HUES48 (cell line): Measurements from ENCODE around the gene GLIS1.

Experiments used
- H3K27ac ChIP-seq: one replicate; pipeline ENCODE4 v1.7.0; 2013; ENCODE audit warnings: low read depth, low read length, inconsistent platforms
- H3K27me3 ChIP-seq: 2 replicates; pipeline ENCODE4 v1.6.1; 2013; ENCODE audit warnings: mild to moderate bottlenecking, low read length; ENCODE audit not compliant: control insufficient read depth, insufficient read depth
- H3K36me3 ChIP-seq: 2 replicates; pipeline ENCODE4 v1.6.1; 2013; ENCODE audit warnings: low read length; ENCODE audit not compliant: control insufficient read depth, insufficient read depth
- H3K4me1 ChIP-seq: 2 replicates; pipeline ENCODE4 v1.6.1; 2013; ENCODE audit warnings: mild to moderate bottlenecking, low read length; ENCODE audit not compliant: control insufficient read depth, insufficient read depth
- H3K4me3 ChIP-seq: 2 replicates; pipeline ENCODE4 v1.5.1; 2013; ENCODE audit warnings: mild to moderate bottlenecking, low read depth, low read length
- H3K9ac ChIP-seq: 2 replicates; pipeline ENCODE4 v1.6.1; 2013; ENCODE audit warnings: mild to moderate bottlenecking, low read depth, low read length, moderate library complexity
- H3K9me3 ChIP-seq: 2 replicates; pipeline ENCODE4 v1.6.1; 2013; ENCODE audit warnings: low read length; ENCODE audit not compliant: control insufficient read depth, insufficient read depth

Gene GLIS1

DNA sequence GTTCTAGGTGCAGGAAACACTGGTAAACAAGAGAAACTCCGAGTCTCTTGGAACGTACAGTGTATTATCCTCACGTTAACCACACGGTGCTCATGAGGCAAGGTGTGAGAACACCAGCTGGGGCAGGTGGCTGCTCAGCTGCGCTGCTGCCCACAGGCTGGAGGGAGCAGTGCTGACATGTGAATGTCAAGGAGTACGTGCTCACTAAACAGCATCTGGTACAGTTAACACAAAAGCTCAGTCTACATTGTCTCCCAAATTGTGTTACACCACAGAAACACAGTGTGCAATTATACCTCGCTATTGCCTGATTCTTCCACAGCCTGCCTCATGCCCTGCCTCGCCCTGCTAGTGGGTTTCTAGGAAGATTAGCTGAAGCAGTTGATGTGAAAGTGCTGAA, 138.4 kb downstream of the GLIS1 start:
- H3K4me3 ChIP-seq: no peak overlapping the region
- H3K9ac ChIP-seq: no peak overlapping the region

DNA sequence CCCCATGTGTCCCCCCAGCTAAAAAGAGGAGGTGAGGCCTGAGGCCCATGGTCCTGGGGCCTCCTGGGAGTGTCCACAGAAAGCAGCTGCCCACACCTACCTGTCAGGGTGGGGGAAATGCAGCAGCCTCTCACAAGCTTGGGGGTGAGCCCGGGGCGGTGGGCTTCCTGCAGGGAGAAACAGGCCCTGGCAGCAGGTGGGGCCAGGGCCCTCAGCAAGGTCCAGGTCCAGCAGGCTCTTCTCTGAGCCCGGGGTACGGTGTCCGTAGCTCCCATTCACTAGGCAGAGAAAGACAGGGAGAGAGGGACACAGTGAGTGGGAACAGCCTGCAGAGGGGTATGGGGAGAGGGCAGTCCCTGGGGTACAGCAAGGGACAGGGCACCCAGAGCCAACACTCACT, 139.0 kb downstream of the GLIS1 start:
- H3K4me1 ChIP-seq: no peaks in the 10 kb centered on the region
- no peak overlapping the region for H3K27ac ChIP-seq
- H3K9me3 ChIP-seq: no peaks in the 10 kb centered on the region
- no peaks in the 10 kb centered on the region for H3K36me3 ChIP-seq
- no peak overlapping the region for H3K4me3 ChIP-seq
- H3K9ac ChIP-seq: no peak overlapping the region
- no peaks in the 10 kb centered on the region for H3K27me3 ChIP-seq

More for the DNA sequence above, 138.4 kb downstream of the GLIS1 start:
- H3K9me3 ChIP-seq: no peaks in the 10 kb centered on the region
- no peaks in the 10 kb centered on the region for H3K4me1 ChIP-seq
- no peak overlapping the region for H3K27ac ChIP-seq
- H3K36me3 ChIP-seq: no peaks in the 10 kb centered on the region
- H3K27me3 ChIP-seq: no peaks in the 10 kb centered on the region

DNA sequence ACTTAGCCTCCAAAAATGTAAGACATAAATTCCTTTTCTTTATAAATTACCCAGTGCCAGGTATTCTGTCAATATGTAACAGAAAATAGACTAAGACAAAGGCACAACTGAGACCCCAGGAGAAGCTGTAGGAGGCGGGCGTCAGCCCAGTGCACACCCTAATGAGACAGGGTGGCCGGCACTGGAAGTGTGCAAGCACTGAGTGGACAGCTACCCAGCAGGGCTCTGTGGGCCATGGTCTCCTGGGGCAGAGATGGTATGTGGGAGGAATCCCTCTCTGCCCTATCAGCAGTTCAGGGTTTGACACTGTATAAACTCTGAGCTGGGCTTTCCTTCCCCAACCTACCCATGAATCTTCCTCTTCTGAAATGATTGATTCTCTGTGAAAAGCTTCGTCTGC, 139.5 kb downstream of the GLIS1 start:
- Histone ChIP-seq H3K9ac (no peak overlapping the region), H3K36me3 (no peaks in the 10 kb centered on the region), H3K27ac (no peak overlapping the region), H3K4me3 (no peak overlapping the region), H3K27me3 (no peaks in the 10 kb centered on the region), H3K9me3 (no peaks in the 10 kb centered on the region), H3K4me1 (no peaks in the 10 kb centered on the region)

DNA sequence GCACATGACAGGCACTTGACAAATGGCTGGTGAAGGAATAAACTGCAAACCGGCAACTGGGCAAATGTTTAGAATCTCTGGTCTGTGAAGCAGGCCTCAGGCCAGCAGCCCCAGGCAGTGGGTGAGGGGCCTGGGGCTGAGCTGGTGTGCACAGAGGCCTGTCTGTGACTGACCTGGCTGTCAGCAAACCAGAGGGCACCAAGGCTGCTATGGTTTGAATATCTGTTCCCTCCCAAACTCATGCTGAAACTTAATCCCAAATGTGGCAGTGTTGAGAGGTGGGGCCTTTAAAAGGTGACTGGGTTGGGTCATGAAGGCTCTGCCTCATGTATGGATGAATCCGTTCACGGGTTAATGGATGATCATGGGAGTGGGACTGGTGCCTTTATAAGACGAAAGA, 140.0 kb downstream of the GLIS1 start:
- H3K27ac ChIP-seq: no peak overlapping the region
- H3K4me3 ChIP-seq: no peak overlapping the region
- H3K27me3 ChIP-seq: no peaks in the 10 kb centered on the region

DNA sequence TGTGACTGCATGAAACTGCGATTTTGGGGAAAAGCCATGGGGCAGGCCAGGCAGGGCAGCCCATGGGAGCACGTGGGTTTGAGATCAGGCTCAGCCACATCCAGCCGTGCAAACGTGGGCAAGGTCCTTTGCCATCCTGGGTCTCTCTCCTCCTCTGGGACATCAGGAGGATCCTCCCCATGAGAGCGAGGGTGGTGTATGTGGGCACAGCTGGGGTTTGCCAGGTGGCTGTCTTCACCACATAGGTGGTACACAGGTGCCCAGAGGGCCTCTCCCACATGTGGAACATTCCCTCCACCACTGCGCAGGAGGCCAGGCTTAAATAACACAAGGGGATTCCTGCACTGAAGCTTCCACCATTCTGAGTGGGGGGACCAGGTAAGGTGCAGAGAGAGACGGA, 143.1 kb downstream of the GLIS1 start:
- H3K4me3 ChIP-seq: no peak overlapping the region
- H3K4me1 ChIP-seq: no peaks in the 10 kb centered on the region; the same call in 1 of the 2 replicates
- no peak overlapping the region for H3K27ac ChIP-seq
- H3K9me3 ChIP-seq: no peaks in the 10 kb centered on the region
- no peaks in the 10 kb centered on the region for H3K36me3 ChIP-seq
- H3K27me3 ChIP-seq: no peaks in the 10 kb centered on the region; the same call in 1 of the 2 replicates
- no peak overlapping the region for H3K9ac ChIP-seq

More for the DNA sequence above, 140.0 kb downstream of the GLIS1 start:
- Histone ChIP-seq H3K9ac (no peak overlapping the region), H3K9me3 (no peaks in the 10 kb centered on the region), H3K4me1 (no peaks in the 10 kb centered on the region), H3K36me3 (no peaks in the 10 kb centered on the region)

DNA sequence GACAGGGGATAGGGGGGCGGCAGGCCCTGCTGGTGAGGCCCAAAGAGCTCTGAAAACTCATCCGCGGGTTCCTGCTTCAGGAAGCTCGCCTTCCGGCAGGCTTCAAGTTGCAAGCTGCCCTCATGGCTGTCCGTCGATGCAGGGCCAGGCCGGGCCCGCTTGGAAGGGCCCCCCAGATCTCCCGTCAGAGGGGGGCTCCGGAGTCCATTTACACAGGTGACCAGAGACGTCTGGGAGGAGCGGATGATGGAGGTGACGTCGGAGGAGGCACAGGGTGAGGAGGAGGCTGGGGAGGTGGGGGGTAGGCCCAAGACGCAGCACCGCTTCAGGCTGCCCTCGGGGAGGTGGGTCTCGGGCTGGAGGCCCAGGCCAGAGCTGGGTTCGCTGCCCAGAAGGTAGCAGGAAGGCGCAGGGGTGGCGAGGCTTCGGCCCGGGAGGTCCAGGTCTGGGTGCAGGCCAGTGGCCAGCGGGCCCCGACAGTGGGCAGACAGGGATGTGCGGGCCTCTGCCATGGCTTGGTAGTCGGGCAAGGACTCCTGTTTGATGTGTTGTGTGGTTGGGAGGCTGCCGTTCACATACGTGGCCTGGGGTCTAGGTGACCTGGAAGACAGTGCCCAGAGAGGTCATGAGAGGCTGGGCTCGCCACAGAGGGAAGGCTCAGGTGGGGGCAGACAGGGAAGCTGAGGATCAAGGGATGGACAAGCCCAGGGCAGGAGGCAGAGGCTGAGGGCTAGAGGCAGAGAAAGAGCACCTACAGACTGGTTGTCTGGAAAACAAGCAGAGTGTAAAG, 144.4 kb downstream of the GLIS1 start:
- Histone ChIP-seq H3K27me3 (no peaks in the 10 kb centered on the region; the same call in 1 of the 2 replicates), H3K9ac (no peak overlapping the region), H3K4me1 (peaks cover 7% of the 10 kb centered on the region; the same call in 1 of the 2 replicates), H3K27ac (no peak overlapping the region), H3K9me3 (no peaks in the 10 kb centered on the region), H3K36me3 (no peaks in the 10 kb centered on the region), H3K4me3 (no peak overlapping the region)

DNA sequence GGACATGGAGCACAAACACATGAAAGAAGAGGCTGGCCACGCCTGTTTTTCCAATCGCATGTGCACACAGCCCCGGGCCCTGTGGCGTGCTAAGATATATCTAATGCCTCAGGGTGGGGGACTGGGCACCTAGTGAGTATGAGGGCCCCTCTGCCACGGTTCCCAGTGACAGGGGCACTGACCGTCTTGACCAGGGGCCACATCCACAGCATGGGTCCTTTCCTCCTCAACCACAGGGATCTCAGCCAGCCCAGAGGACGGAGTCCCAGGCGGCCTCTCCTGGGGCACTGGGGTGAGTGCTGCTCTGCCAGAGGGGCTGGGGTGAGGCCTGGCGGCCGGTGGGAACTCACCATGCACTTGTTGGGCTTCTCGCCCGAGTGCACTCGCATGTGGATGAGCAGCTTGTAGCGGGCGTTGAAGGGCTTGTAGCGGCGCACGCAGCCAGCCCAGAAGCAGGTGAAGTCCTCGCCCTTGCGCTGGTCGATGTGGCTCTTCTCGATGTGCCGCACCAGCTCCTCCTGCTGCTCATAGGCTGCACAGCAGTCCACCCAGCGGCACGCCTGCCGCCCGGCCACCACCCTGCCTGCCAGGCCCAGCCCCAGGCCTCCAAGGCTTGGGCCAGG, 145.1 kb downstream of the GLIS1 start:
- no peaks in the 10 kb centered on the region; the same call in 1 of the 2 replicates for H3K27me3 ChIP-seq
- peaks cover 7% of the 10 kb centered on the region; the same call in 1 of the 2 replicates for H3K4me1 ChIP-seq
- H3K27ac ChIP-seq: no peak overlapping the region
- no peak overlapping the region for H3K4me3 ChIP-seq
- H3K9ac ChIP-seq: no peak overlapping the region
- no peaks in the 10 kb centered on the region for H3K9me3 ChIP-seq
- no peaks in the 10 kb centered on the region for H3K36me3 ChIP-seq

DNA sequence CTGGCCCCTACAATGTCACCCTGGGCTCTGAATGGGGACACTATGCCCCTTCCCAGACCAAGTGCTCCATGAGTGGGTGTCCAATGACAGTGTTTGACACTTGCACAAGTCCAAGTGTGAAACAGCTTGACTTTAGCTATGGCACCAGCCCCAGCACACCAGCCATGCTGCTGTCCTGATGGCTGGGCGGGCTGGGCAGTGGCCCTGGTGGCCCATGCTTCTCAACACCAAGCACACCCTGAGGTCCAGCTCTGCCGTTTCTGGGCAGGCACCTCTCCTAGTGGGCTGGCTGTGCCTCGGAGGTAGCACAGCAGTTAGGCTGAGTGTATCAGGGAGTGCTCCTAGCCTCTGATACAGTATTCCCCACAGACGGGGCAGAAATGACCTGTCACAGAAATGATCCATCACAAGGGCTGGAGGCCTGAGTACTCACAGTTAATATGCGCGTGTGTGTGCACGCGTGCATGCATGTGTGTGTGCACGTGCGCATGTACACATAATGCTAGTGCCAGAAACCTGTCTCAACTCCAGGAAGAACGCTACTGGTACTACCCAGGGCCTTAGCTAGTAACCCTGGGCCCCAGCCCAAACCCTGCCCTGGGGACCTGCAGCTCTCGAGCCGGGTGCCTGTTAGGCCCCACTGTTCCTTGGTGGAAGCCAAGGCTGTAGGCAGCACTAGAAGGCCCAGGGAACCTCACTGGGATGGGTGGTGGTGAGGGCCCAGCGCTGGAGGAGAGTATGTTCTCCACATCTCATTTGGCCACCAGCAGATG, 145.8 kb downstream of the GLIS1 start:
- Histone ChIP-seq H3K4me1 (peaks cover 7% of the 10 kb centered on the region; the same call in 1 of the 2 replicates), H3K9me3 (no peaks in the 10 kb centered on the region), H3K36me3 (no peaks in the 10 kb centered on the region), H3K27ac (no peak overlapping the region), H3K9ac (no peak overlapping the region), H3K27me3 (no peaks in the 10 kb centered on the region; the same call in 1 of the 2 replicates), H3K4me3 (no peak overlapping the region)

DNA sequence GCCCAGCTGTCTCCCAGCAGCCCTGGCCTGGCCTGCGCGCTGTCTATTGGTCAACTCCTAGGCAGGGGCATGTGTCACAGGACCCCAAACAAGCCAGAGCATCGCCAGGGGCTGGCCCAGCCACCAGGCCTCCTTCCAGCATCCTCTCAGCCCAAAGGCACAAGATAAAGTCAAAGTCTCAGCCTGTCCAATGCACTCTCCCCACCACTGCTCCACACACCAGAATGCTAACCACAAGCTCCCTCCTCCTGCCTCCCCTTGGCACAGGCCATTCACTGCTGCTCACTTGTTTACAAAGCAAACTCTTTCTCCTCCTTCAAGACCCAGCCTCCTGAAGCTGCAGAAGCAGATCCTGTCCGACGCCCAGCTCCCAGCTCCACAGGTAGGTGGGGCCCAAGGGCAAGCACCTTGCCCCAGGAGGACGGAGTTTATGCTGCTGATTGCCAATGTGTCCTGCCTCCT, 146.4 kb downstream of the GLIS1 start:
- Histone ChIP-seq H3K36me3 (no peaks in the 10 kb centered on the region), H3K9me3 (no peaks in the 10 kb centered on the region), H3K27me3 (no peaks in the 10 kb centered on the region; the same call in 1 of the 2 replicates), H3K4me3 (no peak overlapping the region), H3K27ac (no peak overlapping the region), H3K9ac (no peak overlapping the region), H3K4me1 (peaks cover 7% of the 10 kb centered on the region; the same call in 1 of the 2 replicates)

DNA sequence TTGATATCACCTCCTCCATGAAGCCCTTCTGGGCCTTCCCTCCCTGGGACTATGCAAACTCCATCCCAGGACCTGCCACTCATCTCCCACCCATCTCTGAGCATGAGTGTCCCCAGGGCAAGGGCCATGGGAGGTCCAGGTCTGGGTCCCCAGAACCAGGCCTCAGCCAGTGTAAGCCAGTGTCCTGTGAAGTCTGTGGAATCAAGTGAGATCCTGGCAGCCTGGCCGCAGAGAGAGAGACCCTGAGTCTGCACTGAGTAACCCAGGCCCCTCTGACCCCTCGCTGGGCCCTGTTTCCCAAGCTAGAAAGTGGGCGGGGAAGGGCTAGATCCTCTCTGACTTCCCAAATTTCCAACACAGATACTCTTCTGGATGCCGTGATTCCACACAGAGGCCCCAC, 147.0 kb downstream of the GLIS1 start:
- Histone ChIP-seq H3K9me3 (no peaks in the 10 kb centered on the region), H3K36me3 (no peaks in the 10 kb centered on the region), H3K27ac (no peak overlapping the region), H3K9ac (no peak overlapping the region), H3K4me1 (peaks cover 7% of the 10 kb centered on the region; the same call in 1 of the 2 replicates), H3K27me3 (no peaks in the 10 kb centered on the region; the same call in 1 of the 2 replicates), H3K4me3 (no peak overlapping the region)
